Natural killer cell (primary cell): Measurements from ENCODE around the gene USPL1. TPM values are rescaled to one million over a fixed set of nuclear protein-coding genes. Genes with fewer than 3 reads are reported as not detected.
"Not testable (repeated sequence)": the region's sequence is repeated elsewhere in the genome, so short reads cannot be mapped to it uniquely, and the experiment has no call there.

Experiments used
- ATAC-seq, 3 donors: fragments of 150-1000 bp in 2 of 3; fragments of 200-7000 bp in 1 of 3; cut with Tn5 transposase; 1 replicate in 1 of 3; 2 replicates in 2 of 3; pipeline ENCODE4 v1.10.0; 2021; ENCODE audit warnings: mild to moderate bottlenecking in 2 of 3, moderate library complexity in 2 of 3
- DNase-seq, 2 donors: peaks; one replicate each; pipeline versions ENCODE4 v3.0.0 to v3.0.0-alpha.2; 2013 to 2021; ENCODE audit warnings: mixed read lengths in 1 of 2
- H3K27ac ChIP-seq: one replicate; pipeline ENCODE4 v1.5.1; 2013; ENCODE audit warnings: mild to moderate bottlenecking, low read length
- H3K27me3 ChIP-seq: one replicate; pipeline ENCODE4 v1.6.1; 2013; ENCODE audit warnings: low read length; ENCODE audit not compliant: control insufficient read depth, insufficient read depth
- H3K36me3 ChIP-seq: one replicate; pipeline ENCODE4 v1.6.1; 2013; ENCODE audit warnings: low read length; ENCODE audit not compliant: control insufficient read depth, insufficient read depth
- H3K4me1 ChIP-seq: one replicate; pipeline ENCODE4 v1.6.1; 2013; ENCODE audit warnings: low read length; ENCODE audit not compliant: control insufficient read depth, insufficient read depth
- H3K4me3 ChIP-seq: one replicate; pipeline ENCODE4 v1.5.1; 2013; ENCODE audit warnings: low read length
- H3K9me3 ChIP-seq: one replicate; pipeline ENCODE4 v1.6.1; 2013; ENCODE audit warnings: low read length; ENCODE audit not compliant: control insufficient read depth, insufficient read depth
- H3K27ac Mint-ChIP-seq, 2 donors: one replicate each; pipeline ENCODE4 v1.8.0; 2022; ENCODE audit warnings: mild to moderate bottlenecking in 2 of 2, mixed read lengths in 2 of 2, moderate library complexity in 1 of 2
- H3K27me3 Mint-ChIP-seq, 2 donors: one replicate each; pipeline ENCODE4 v1.8.0; 2022; ENCODE audit warnings: low read depth in 2 of 2, mixed read lengths in 2 of 2
- H3K36me3 Mint-ChIP-seq: one replicate; pipeline ENCODE4 v1.8.0; 2022; ENCODE audit warnings: mixed read lengths
- H3K4me1 Mint-ChIP-seq, 2 donors: one replicate each; pipeline ENCODE4 v1.8.0; 2022; ENCODE audit warnings: mixed read lengths in 2 of 2
- H3K4me3 Mint-ChIP-seq: one replicate; pipeline ENCODE4 v1.8.0; 2022; ENCODE audit warnings: mild to moderate bottlenecking, moderate library complexity, mixed read lengths
- H3K9me3 Mint-ChIP-seq, 2 donors: one replicate each; pipeline ENCODE4 v1.8.0; 2022; ENCODE audit warnings: mixed read lengths in 2 of 2
- CTCF ChIP-seq: fragments of 200-600 bp; IDR thresholded peaks from one replicate; pipeline ENCODE4 v1.8.0; 2022; ENCODE audit warnings: antibody characterized with exemption
- WGBS: methylation state at CpG from one replicate; pipeline ENCODE4 v1.1.7; 2013; ENCODE audit warnings: missing lambda C conversion rate; ENCODE audit not compliant: insufficient coverage; 5-methylcytosine and 5-hydroxymethylcytosine counted together
- intact Hi-C: fragments of 100-400 bp; cut with micrococcal nuclease; formaldehyde crosslinking; loops from one replicate; pipeline ENCODE4 v1.14.2; 2022
- total RNA-seq, 4 donors: library from RNA; stranded (reverse); fragments of 120-200 nt in 1 of 4; gene quantifications; one replicate each; pipeline versions ENCODE4 v1.2.3 to v1.2.4, GENCODE V29; 2013 to 2022

Gene USPL1
- total RNA-seq, 3 donors from 2014 or later (not counting 1 experiment from before 2014, with no cell fraction given): 34.8 to 39.0 (median 36.9) TPM

GRCh38 chr13:30645629-30646028 lies 27.9 kb downstream of the USPL1 start:
- Mint-ChIP-seq H3K27ac (no peak overlapping the region), H3K27me3 (no peaks in the 10 kb centered on the region), H3K9me3 (no peaks in the 10 kb centered on the region), H3K4me3 (no peak overlapping the region), H3K36me3 (peaks cover 30% of the 10 kb centered on the region), H3K4me1 (peaks cover 20 to 25% of the 10 kb centered on the region in 2 donors)
- Histone ChIP-seq H3K4me3 (no peak overlapping the region), H3K27me3 (no peaks in the 10 kb centered on the region), H3K9me3 (no peaks in the 10 kb centered on the region), H3K36me3 (peaks cover 79% of the 10 kb centered on the region), H3K4me1 (no peaks in the 10 kb centered on the region), H3K27ac (no peak overlapping the region)
- intact Hi-C loops: no loop called here
- TF ChIP-seq CTCF: no peak
- DNase-seq: no peak
- ATAC-seq: no peak

GRCh38 chr13:30647420-30647819 lies 29.7 kb downstream of the USPL1 start:
- H3K27ac ChIP-seq: peak overlapping the region; percentile 21
- no peaks in the 10 kb centered on the region for H3K4me1 ChIP-seq
- peaks cover 68% of the 10 kb centered on the region for H3K36me3 ChIP-seq
- peak overlapping the region in 1 of 2 donors; percentile 21 for H3K27ac Mint-ChIP-seq
- ATAC-seq (no peak), DNase-seq (no peak)
- no peaks in the 10 kb centered on the region for H3K9me3 Mint-ChIP-seq
- H3K4me3 Mint-ChIP-seq: no peak overlapping the region
- H3K36me3 Mint-ChIP-seq: peaks cover 27% of the 10 kb centered on the region
- no peak overlapping the region for H3K4me3 ChIP-seq
- intact Hi-C loops: no loop called here
- H3K9me3 ChIP-seq: no peaks in the 10 kb centered on the region
- H3K27me3 ChIP-seq: no peaks in the 10 kb centered on the region
- peaks cover 15 to 24% of the 10 kb centered on the region in 2 donors for H3K4me1 Mint-ChIP-seq
- WGBS: 86% methylated on average over 1 of the region's 3 CpGs
- H3K27me3 Mint-ChIP-seq: no peaks in the 10 kb centered on the region
- no peak for TF ChIP-seq CTCF

- Mint-ChIP-seq H3K9me3 (no peaks in the 10 kb centered on the region), H3K4me3 (no peak overlapping the region), H3K27me3 (no peaks in the 10 kb centered on the region), H3K36me3 (peaks cover 22% of the 10 kb centered on the region), H3K4me1 (peaks cover 11 to 19% of the 10 kb centered on the region in 2 donors), H3K27ac (peak overlapping the region in 1 of 2 donors; percentile 21)
- ATAC-seq: no peak
- DNase-seq: no peak
- Histone ChIP-seq H3K9me3 (no peaks in the 10 kb centered on the region), H3K27ac (peak overlapping the region; percentile 21), H3K4me3 (no peak overlapping the region), H3K4me1 (no peaks in the 10 kb centered on the region), H3K27me3 (no peaks in the 10 kb centered on the region), H3K36me3 (peaks cover 63% of the 10 kb centered on the region)
- 88% methylated on average over 3 of the region's 6 CpGs for WGBS
- no peak for TF ChIP-seq CTCF
- intact Hi-C loops: no loop called here
Measured at GRCh38 chr13:30647824-30648521, 30.3 kb downstream of the USPL1 start.

GRCh38 chr13:30648522-30649012 lies 30.8 kb downstream of the USPL1 start:
- Histone ChIP-seq H3K27me3 (no peaks in the 10 kb centered on the region), H3K36me3 (peaks cover 64% of the 10 kb centered on the region), H3K9me3 (no peaks in the 10 kb centered on the region), H3K27ac (no peak overlapping the region), H3K4me1 (no peaks in the 10 kb centered on the region), H3K4me3 (no peak overlapping the region)
- intact Hi-C loops: no loop called here
- Mint-ChIP-seq H3K27ac (no peak overlapping the region), H3K36me3 (peaks cover 18% of the 10 kb centered on the region), H3K4me3 (no peak overlapping the region), H3K9me3 (no peaks in the 10 kb centered on the region), H3K4me1 (peaks cover 17 to 22% of the 10 kb centered on the region in 2 donors), H3K27me3 (no peaks in the 10 kb centered on the region)
- 88% methylated on average over 3 of the region's 4 CpGs for WGBS
- DNase-seq: no peak
- no peak for ATAC-seq
- no peak for TF ChIP-seq CTCF

GRCh38 chr13:30651648-30652047 lies 33.9 kb downstream of the USPL1 start:
- H3K27me3 Mint-ChIP-seq, H3K4me1 ChIP-seq, intact Hi-C loops, H3K4me3 Mint-ChIP-seq, DNase-seq, H3K27ac ChIP-seq, ATAC-seq, H3K4me3 ChIP-seq, H3K9me3 Mint-ChIP-seq, H3K9me3 ChIP-seq, H3K27ac Mint-ChIP-seq, H3K27me3 ChIP-seq: not testable (repeated sequence)
- peaks cover 18% of the 10 kb centered on the region for H3K36me3 Mint-ChIP-seq
- 84% methylated on average over 5 of the region's 5 CpGs for WGBS
- H3K36me3 ChIP-seq: peaks cover 58% of the 10 kb centered on the region
- peaks cover 24 to 28% of the 10 kb centered on the region in 2 donors for H3K4me1 Mint-ChIP-seq
